SK-N-SH (cell line): Measurements from ENCODE around the gene NSRP1.

Experiments
- CTCF ChIP-seq: fragments of 200-600 bp; sonication (generic); IDR thresholded peaks from 2 replicates; pipeline ENCODE4 v1.6.1; 2017; ENCODE audit warnings: antibody characterized with exemption, mild to moderate bottlenecking, moderate library complexity
- EP300 ChIP-seq, 2 experiments: IDR thresholded peaks; 2 replicates each; pipeline versions ENCODE4 v1.4.0 to v1.6.1; 2012; ENCODE audit warnings: borderline replicate concordance in 1 of 2, low read depth in 1 of 2, low read length in 1 of 2
- FOSL2 ChIP-seq: IDR thresholded peaks from 2 replicates; pipeline ENCODE4 v1.4.0; 2012; ENCODE audit warnings: low read depth, mild to moderate bottlenecking, moderate library complexity, borderline replicate concordance
- JUND ChIP-seq: IDR thresholded peaks from 2 replicates; pipeline ENCODE4 v1.4.0; 2012
- POLR2AphosphoS5 ChIP-seq: IDR thresholded peaks from 2 replicates; pipeline ENCODE4 v1.6.1; 2012; ENCODE audit warnings: low read depth, low read length
- RAD21 ChIP-seq: IDR thresholded peaks from 2 replicates; pipeline ENCODE4 v1.6.1; 2012; ENCODE audit warnings: mild to moderate bottlenecking, low read length
- TAF1 ChIP-seq: IDR thresholded peaks from 2 replicates; pipeline ENCODE4 v1.6.1; 2012; ENCODE audit warnings: low read depth, mild to moderate bottlenecking, low read length, moderate library complexity, borderline replicate concordance

GRCh38 chr17:30210901-30211300 is 94.3 kb downstream of the NSRP1 start:
- TF ChIP-seq CTCF: no peak
- TF ChIP-seq EP300 (IDR thresholded peaks at IDR 0.05; ENCODE audit: borderline replicate concordance in 1 of 2, low read depth in 1 of 2, low read length in 1 of 2): no peak
- TF ChIP-seq RAD21: no peak
- no peak for TF ChIP-seq TAF1
- no peak for TF ChIP-seq POLR2AphosphoS5
- TF ChIP-seq FOSL2: no peak
- no peak for TF ChIP-seq JUND
